Breast epithelium (tissue), 3 donors: ENCODE measurements around the gene TSSK1B.

Experiments
- POLR2A ChIP-seq: fragments of 450-650 bp; IDR thresholded peaks from one replicate; pipeline ENCODE4 v1.6.1; 2016; ENCODE audit warnings: antibody characterized with exemption, mild to moderate bottlenecking, moderate library complexity
- POLR2AphosphoS5 ChIP-seq, 3 donors: sonication (generic); formaldehyde crosslinking; IDR thresholded peaks; one replicate each; pipeline ENCODE4 v1.6.1; 2017; ENCODE audit warnings: antibody characterized with exemption in 3 of 3
- TF ChIP-seq, protein P1 (sequence below), 3 donors: fragments of 450-650 bp; IDR thresholded peaks; one replicate each; pipeline ENCODE4 v1.5.1; 2016 to 2017; ENCODE audit warnings: antibody characterized with exemption in 3 of 3, mild to moderate bottlenecking in 3 of 3, moderate library complexity in 3 of 3

DNA sequence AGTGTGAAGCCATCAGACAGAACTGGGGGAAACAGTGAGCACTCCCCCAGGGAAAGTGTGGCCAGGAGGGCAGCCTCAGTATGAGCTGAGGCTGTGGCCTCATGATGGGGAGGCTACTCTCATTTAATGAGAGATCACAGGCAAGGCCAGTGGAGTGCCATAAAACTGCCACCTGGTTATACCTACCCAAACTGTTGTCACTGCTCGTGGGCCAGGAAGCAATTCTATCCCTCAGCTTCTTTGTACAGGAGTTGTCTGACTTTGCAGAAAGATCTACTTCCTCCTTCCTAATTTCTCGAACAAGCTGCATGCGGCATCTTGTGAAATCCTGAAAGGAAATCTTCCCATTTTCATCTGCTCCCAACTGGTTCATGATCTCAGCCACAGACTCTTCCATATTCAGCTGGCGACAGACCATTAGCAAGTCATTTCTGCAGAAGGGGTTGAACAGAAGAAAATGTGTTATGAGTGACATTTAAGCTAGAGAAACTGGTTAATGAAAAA, 50.0 kb downstream of the TSSK1B start:
- TF ChIP-seq, protein P1, sequence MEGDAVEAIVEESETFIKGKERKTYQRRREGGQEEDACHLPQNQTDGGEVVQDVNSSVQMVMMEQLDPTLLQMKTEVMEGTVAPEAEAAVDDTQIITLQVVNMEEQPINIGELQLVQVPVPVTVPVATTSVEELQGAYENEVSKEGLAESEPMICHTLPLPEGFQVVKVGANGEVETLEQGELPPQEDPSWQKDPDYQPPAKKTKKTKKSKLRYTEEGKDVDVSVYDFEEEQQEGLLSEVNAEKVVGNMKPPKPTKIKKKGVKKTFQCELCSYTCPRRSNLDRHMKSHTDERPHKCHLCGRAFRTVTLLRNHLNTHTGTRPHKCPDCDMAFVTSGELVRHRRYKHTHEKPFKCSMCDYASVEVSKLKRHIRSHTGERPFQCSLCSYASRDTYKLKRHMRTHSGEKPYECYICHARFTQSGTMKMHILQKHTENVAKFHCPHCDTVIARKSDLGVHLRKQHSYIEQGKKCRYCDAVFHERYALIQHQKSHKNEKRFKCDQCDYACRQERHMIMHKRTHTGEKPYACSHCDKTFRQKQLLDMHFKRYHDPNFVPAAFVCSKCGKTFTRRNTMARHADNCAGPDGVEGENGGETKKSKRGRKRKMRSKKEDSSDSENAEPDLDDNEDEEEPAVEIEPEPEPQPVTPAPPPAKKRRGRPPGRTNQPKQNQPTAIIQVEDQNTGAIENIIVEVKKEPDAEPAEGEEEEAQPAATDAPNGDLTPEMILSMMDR (IDR thresholded peaks at IDR 0.05), result no peak
- TF ChIP-seq POLR2AphosphoS5 (IDR thresholded peaks at IDR 0.05), result no peak
- no peak for TF ChIP-seq POLR2A
